ENCODE measurements around the gene SSX1. TPM values are rescaled to one million over a fixed set of nuclear protein-coding genes. Genes with fewer than 3 reads are reported as not detected.
"Not testable (repeated sequence)": the region's sequence is repeated elsewhere in the genome, so short reads cannot be mapped to it uniquely, and the experiment has no call there.

Gene SSX1, protein sequence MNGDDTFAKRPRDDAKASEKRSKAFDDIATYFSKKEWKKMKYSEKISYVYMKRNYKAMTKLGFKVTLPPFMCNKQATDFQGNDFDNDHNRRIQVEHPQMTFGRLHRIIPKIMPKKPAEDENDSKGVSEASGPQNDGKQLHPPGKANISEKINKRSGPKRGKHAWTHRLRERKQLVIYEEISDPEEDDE
- not detected in 2 replicates for total RNA-seq

DNA sequence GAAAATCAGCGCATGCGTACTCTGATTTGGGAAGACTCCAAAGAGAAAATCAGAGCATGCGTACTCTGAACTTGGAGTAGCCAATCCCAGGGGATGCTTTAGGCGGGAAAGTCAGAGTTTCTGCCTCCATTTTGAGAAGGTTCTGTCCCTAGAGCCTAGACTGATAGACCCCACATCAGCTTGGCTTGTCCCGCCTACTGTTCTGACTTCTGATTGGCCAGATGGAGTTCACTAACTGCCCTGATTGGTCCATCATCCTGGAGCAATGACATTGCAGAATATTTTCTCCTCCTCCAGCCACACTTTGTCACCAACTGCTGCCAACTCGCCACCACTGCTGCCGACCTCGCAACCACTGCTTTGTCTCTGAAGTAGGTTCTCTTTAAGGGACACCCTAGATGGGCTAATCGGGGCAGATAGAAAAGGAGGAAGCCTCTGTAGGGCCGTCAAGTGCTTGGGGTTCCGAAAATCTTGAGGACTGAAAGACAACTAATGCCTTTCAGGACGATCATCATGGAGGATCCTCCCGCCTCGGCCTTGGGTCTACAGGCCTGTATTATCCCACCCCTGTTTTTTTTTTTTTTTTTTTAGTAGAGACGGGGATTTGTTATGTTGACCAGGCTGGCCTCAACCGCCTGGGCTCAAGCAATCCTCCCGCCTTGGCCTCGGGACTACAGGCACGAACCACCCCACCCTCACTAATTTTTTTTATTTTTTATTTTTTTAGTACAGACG, at the start of gene SSX1:
Gene SSX1, plus strand, starts transcription at position 331 of the 735 bp plus-strand sequence. CDS start 1,850 bp downstream, outside the sequence.
- H3K27me3 ChIP-seq (ENCODE audit: control insufficient read depth, insufficient read depth, low read length); DNase-seq (ENCODE audit: low read depth); H3K36me3 ChIP-seq (ENCODE audit: control insufficient read depth, insufficient read depth, low read length); H3K4me3 ChIP-seq (ENCODE audit: low read depth, low read length): not testable (repeated sequence)

DNA sequence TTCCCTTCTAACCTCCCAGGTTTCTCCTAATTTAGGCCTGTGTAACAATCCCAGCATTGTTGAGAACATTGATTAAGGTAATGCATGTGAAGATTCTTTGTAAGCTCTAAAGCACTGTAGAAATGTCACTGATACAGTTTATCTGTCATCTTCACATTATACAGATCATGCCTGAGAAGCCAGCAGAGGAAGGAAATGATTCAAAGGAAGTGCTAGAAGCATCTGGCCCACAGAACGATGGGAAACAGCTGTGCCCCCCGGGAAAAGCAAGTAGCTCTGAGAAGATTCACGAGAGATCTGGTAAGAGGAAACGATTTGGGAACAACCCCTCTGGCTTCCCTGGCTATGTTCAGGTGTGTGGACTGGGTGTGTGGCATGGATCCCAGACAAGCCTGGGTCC, 40.9 kb upstream of the SSX1 start:
- not testable (repeated sequence) for H3K36me3 ChIP-seq (ENCODE audit: control insufficient read depth, insufficient read depth, low read length); H3K4me3 ChIP-seq (ENCODE audit: low read depth, low read length)

DNA sequence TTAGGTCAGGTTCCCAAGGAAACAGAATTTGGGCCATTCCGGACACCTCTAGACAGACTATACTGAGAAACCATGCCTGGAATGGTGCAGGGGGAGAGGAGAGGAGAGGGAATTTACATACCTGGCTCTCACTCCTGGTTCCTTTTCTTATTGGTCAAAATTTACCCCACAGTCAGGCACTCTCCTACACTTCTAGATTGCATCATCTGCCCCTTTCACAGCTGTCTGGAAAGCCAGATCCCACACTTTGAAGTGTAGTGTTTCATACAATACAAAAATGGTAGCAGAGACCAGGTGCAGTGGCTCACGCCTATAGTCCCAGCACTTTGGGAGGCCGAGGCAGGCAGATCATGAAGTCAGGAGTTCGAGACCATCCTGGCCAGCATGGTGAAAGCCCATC, 31.0 kb upstream of the SSX1 start:
- DNase-seq (ENCODE audit: low read depth); H3K36me3 ChIP-seq (ENCODE audit: control insufficient read depth, insufficient read depth, low read length); H3K27me3 ChIP-seq (ENCODE audit: control insufficient read depth, insufficient read depth, low read length); H3K4me3 ChIP-seq (ENCODE audit: low read depth, low read length): not testable (repeated sequence)

More for the DNA sequence above, 40.9 kb upstream of the SSX1 start:
- not testable (repeated sequence) for DNase-seq (ENCODE audit: low read depth); H3K27me3 ChIP-seq (ENCODE audit: control insufficient read depth, insufficient read depth, low read length)

DNA sequence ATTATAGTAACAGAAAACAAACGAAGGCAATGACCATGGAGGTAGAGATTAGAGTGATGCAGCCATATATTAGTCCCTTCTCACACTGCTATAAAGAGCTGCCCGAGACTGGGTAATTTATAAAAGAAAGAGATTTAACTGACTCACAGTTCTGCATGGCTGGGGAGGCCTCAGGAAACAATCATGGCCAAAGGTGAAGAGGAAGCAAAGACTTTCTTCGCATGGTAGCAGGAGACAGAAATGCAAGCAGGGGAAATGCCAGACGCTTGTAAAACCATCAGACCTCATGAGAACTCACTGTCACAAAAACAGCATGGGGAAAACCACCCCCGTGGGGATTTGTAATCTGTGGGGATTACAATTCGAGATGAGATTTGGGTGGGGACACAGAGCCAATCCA, 2.2 kb upstream of the SSX1 start:
- not testable (repeated sequence) for DNase-seq (ENCODE audit: low read depth); H3K36me3 ChIP-seq (ENCODE audit: control insufficient read depth, insufficient read depth, low read length); H3K4me3 ChIP-seq (ENCODE audit: low read depth, low read length)

DNA sequence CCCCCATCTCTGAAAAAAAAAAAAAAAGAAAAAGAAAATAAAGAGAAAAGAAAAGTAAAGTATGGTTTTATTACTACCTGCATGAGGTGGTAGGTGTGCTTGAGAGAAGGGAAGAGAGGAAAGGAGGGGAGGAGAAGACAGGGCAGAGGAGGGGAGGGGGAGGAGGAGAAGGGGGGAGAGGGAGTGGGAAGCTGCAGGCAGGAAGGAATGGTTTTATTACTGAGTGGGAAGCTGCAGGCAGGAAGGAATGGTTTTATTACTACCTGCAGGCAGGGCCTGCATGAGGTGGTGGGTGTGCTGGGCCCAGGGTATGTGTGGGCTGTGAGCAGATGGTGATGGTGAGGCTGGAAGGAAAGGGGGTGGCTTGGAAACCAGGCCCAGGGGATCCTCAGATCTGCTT, 19.2 kb downstream of the SSX1 start:
- not testable (repeated sequence) for H3K36me3 ChIP-seq (ENCODE audit: control insufficient read depth, insufficient read depth, low read length); DNase-seq (ENCODE audit: low read depth); H3K27me3 ChIP-seq (ENCODE audit: control insufficient read depth, insufficient read depth, low read length); H3K4me3 ChIP-seq (ENCODE audit: low read depth, low read length)

More for the DNA sequence above, 2.2 kb upstream of the SSX1 start:
- H3K27me3 ChIP-seq (ENCODE audit: control insufficient read depth, insufficient read depth, low read length), result not testable (repeated sequence)

DNA sequence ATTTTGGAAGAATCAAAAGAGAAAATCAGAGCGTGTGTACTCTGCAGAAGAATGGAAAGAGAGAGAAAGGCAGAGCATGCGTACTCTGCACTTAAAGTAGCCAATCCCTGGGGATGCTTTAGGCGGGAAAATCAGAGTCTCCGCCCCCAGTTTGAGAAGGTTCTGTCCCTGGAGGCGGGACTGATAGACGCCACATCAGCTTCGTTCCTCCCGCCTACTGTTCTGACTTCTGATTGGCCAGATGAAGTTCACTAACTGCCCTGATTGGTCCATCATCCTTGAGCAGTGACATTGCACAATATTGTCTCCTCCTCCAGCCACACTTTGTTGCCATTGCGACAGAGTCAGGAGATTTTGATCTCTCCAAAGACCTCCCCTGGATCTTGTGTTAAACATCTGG, 23.8 kb downstream of the SSX1 start:
- no peak for DNase-seq (ENCODE audit: low read depth)
- H3K36me3 ChIP-seq (ENCODE audit: control insufficient read depth, insufficient read depth, low read length), result no peaks in the 10 kb centered on the region
- H3K27me3 ChIP-seq (ENCODE audit: control insufficient read depth, insufficient read depth, low read length), result no peaks in the 10 kb centered on the region
- no peak overlapping the region for H3K4me3 ChIP-seq (ENCODE audit: low read depth, low read length)
- TF ChIP-seq, protein P1, sequence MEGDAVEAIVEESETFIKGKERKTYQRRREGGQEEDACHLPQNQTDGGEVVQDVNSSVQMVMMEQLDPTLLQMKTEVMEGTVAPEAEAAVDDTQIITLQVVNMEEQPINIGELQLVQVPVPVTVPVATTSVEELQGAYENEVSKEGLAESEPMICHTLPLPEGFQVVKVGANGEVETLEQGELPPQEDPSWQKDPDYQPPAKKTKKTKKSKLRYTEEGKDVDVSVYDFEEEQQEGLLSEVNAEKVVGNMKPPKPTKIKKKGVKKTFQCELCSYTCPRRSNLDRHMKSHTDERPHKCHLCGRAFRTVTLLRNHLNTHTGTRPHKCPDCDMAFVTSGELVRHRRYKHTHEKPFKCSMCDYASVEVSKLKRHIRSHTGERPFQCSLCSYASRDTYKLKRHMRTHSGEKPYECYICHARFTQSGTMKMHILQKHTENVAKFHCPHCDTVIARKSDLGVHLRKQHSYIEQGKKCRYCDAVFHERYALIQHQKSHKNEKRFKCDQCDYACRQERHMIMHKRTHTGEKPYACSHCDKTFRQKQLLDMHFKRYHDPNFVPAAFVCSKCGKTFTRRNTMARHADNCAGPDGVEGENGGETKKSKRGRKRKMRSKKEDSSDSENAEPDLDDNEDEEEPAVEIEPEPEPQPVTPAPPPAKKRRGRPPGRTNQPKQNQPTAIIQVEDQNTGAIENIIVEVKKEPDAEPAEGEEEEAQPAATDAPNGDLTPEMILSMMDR (IDR thresholded peaks at IDR 0.05; ENCODE audit: insufficient read depth, low read length, poor library complexity, severe bottlenecking), result no peak

DNA sequence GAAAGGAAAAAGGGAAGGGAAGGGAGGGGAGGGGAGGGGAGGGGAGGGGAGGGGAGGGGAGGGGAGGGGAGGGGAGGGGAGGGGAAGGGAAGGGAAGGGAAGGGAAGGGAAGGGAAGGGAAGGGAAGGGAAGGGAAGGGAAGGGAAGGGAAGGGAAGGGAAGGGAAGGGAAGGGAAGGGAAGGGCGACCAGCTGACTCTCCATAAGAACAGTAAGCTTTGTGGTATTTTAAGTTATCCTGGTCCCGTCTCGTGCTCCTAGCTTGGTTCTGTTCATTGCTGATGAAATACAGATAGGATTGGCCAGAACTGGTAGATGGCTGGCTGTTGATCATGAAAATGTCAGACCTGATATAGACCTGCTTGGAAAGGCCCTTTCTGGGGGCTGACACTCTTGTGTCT, 25.5 kb downstream of the SSX1 start:
- not testable (repeated sequence) for DNase-seq (ENCODE audit: low read depth); H3K27me3 ChIP-seq (ENCODE audit: control insufficient read depth, insufficient read depth, low read length); H3K4me3 ChIP-seq (ENCODE audit: low read depth, low read length); H3K36me3 ChIP-seq (ENCODE audit: control insufficient read depth, insufficient read depth, low read length)

DNA sequence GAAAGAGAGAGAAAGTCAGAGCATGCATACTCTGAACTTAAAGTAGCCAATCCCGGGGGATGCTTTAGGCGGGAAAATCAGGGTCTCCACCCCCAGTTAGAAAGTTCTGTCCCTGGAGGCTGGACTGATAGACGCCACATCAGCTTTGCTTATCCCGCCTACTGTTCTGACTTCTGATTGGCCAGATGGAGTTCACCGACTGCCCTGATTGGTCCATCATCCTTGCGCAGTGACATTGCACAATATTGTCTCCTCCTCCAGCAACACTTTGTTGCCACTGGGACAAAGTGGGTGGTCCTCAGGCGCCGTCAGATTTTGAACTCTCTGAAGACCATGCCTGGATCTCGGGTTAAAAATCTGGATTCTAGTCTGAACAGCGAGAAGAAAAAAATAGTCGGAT, 51.0 kb downstream of the SSX1 start:
- Histone ChIP-seq H3K36me3 (ENCODE audit: control insufficient read depth, insufficient read depth, low read length) (no peaks in the 10 kb centered on the region), H3K4me3 (ENCODE audit: low read depth, low read length) (no peak overlapping the region), H3K27me3 (ENCODE audit: control insufficient read depth, insufficient read depth, low read length) (no peaks in the 10 kb centered on the region)
- no peak for DNase-seq (ENCODE audit: low read depth)
- TF ChIP-seq, protein P1 (IDR thresholded peaks at IDR 0.05; ENCODE audit: insufficient read depth, low read length, poor library complexity, severe bottlenecking), result no peak

DNA sequence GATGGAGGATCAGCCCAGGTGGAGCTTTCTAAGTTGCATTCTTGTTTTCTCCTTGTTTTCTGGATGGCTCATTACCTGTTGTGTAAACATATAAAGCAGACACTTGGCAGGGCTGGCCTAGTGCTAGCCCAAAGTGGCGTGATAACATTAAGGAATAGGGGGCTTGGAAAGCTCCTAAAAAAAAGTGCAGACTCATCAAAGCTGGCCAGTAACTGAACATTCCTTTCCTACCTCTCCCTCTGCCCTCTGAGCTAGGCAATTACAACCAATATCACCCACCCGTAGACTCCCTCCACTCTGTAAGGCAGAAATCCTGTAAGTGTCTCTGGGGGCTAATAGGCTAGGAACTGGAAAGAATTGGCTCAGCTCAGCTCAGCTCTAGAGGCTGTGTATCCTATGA, 58.8 kb downstream of the SSX1 start:
- H3K27me3 ChIP-seq (ENCODE audit: control insufficient read depth, insufficient read depth, low read length); H3K4me3 ChIP-seq (ENCODE audit: low read depth, low read length); DNase-seq (ENCODE audit: low read depth); H3K36me3 ChIP-seq (ENCODE audit: control insufficient read depth, insufficient read depth, low read length): not testable (repeated sequence)

Other genes with a start within 250 kb of the SSX1 start
- not detected in 2 replicates for gene SPACA5, start 248.4 kb upstream of the SSX1 start, total RNA-seq
- gene ZNF630, start 183.8 kb upstream of the SSX1 start, total RNA-seq, result 0.75 and 2.8 TPM in 2 replicates
- not detected in 2 replicates for gene SPACA5B, start 124.8 kb upstream of the SSX1 start, total RNA-seq
- gene SSX5, start 58.6 kb upstream of the SSX1 start, total RNA-seq, result not detected in 2 replicates
- gene SSX3, start 101.3 kb downstream of the SSX1 start, total RNA-seq, result not detected in 2 replicates
- not detected in 2 replicates for gene SSX4, start 128.1 kb downstream of the SSX1 start, total RNA-seq
- not detected in 2 replicates for gene SSX4B, start 156.6 kb downstream of the SSX1 start, total RNA-seq
- 28.3 and 32.8 TPM in 2 replicates for gene SLC38A5, start 214.9 kb downstream of the SSX1 start, total RNA-seq
- 80.3 and 91.4 TPM in 2 replicates for gene FTSJ1, start 220.8 kb downstream of the SSX1 start, total RNA-seq

Measured in kidney epithelial cell (primary cell).